Measurements from ENCODE around the gene EGLN3. TPM values are rescaled to one million over a fixed set of nuclear protein-coding genes. Genes with fewer than 3 reads are reported as not detected.

Gene EGLN3
- total and polyA plus RNA-seq, 10 of the 15 experiments (the other 5 are each of a cell fraction or from before 2014, with no cell fraction given) = 0.42 to 8.1 (median 2.0) TPM

GRCh38 chr14:33958605-33959226 is 7.8 kb upstream of the EGLN3 start (continued):
- TF ChIP-seq EZH2 (IDR thresholded peaks at IDR 0.05; ENCODE audit: borderline replicate concordance, control insufficient read depth, low read depth, low read length) = no peak

- DNase-seq (ENCODE audit: low read depth, low spot score) = no peak
- ChIA-PET SMC1A (ENCODE audit: uncharacterized antibody, unreplicated experiment) (interaction anchor here (0.6 to 4.8 kb wide), 21 partner anchors 8 to 313 kb away, joined by 3 to 31 read pairs (median 4); no protein-coding TSS in a partner anchor), CTCF (interaction anchor here (0.8 to 4.2 kb wide), 7 partner anchors 12 to 140 kb away, joined by 3 to 31 read pairs (median 6); no protein-coding TSS in a partner anchor), RAD21 (ENCODE audit: unreplicated experiment) (interaction anchor here (0.7 to 3.8 kb wide), 15 partner anchors 11 to 255 kb away, joined by 3 to 35 read pairs (median 4); no protein-coding TSS in a partner anchor), POLR2A (interaction anchor here (0.6 to 4.1 kb wide), 9 partner anchors 10 to 100 kb away, joined by 3 to 22 read pairs (median 6); no protein-coding TSS in a partner anchor)
- Histone ChIP-seq H2AFZ (ENCODE audit: control insufficient read depth, low read depth, low read length) (no peak overlapping the region), H3K79me2 (ENCODE audit: control insufficient read depth, insufficient read depth, low read length) (no peaks in the 10 kb centered on the region), H3K9ac (ENCODE audit: control insufficient read depth, insufficient read depth, low read length) (no peak overlapping the region), H3K36me3 (ENCODE audit: control insufficient read depth in 2 of 2, insufficient read depth in 2 of 2, low read length in 1 of 2) (no peaks in the 10 kb centered on the region), H3K9me3 (replicated peaks; ENCODE audit: control insufficient read depth, insufficient read depth, low read length) (no peaks in the 10 kb centered on the region; the same call in 2 of the 3 replicates), H3K4me3 (no peak overlapping the region), H3K27ac (ENCODE audit: control insufficient read depth, insufficient read depth) (no peak overlapping the region), H3K4me2 (ENCODE audit: control insufficient read depth, insufficient read depth) (no peak overlapping the region), H3K4me1 (ENCODE audit: control insufficient read depth, insufficient read depth, low read length) (peaks cover 15% of the 10 kb centered on the region), H4K20me1 (ENCODE audit: control insufficient read depth, insufficient read depth) (no peaks in the 10 kb centered on the region), H3K27me3 (replicated peaks in 1 of 2; ENCODE audit: control insufficient read depth in 2 of 2, insufficient read depth in 2 of 2, low read length in 1 of 2) (no peaks in the 10 kb centered on the region)
- FAIRE-seq = no peak
- intact Hi-C loops (cut with micrococcal nuclease; ENCODE audit: unreplicated experiment) = loop anchor here (10.0 kb wide), 1 partner anchor 113 kb away; no protein-coding TSS in a partner anchor
- no TSS peak for BruUV-seq (replicated peaks)
- TF ChIP-seq PML (IDR thresholded peaks at IDR 0.05; ENCODE audit: low read length) (no peak), JUNB (IDR thresholded peaks at IDR 0.05) (no peak), SUPT20H (IDR thresholded peaks at IDR 0.05; ENCODE audit: borderline replicate concordance, control insufficient read depth, low read depth, low read length) (no peak), POLR2AphosphoS5 (IDR thresholded peaks at IDR 0.05; ENCODE audit: low read length) (no peak), BRCA1 (IDR thresholded peaks at IDR 0.05; ENCODE audit: low read depth, low read length) (no peak), POLR2AphosphoS2 (IDR thresholded peaks at IDR 0.05; ENCODE audit: low read depth, low read length) (no peak), TAF1 (IDR thresholded peaks at IDR 0.05; ENCODE audit: borderline replicate concordance, low read depth, low read length) (no peak)
- 0% methylated on average over 3 of the region's 3 CpGs for WGBS (ENCODE audit: insufficient coverage, insufficient replicate concordance, low lambda C conversion rate, missing lambda C conversion rate)
- ATAC-seq = peak; percentile 16; the same call in 1 of the 3 replicates
- in situ Hi-C loops (cut with MboI) = no loop called here
These were observed 7.1 kb upstream of the EGLN3 start for GRCh38 chr14:33957993-33958392.

Data from GM12878 (cell line).